HEK293 (cell line): ENCODE measurements around the gene NATD1.
A peak's percentile ranks its signal among the peaks of the same experiment; 100 is the strongest.

Source experiments
- CTCF ChIA-PET: fragments of 350-600 bp; formaldehyde crosslinking; extraction: SDS; loops from one replicate; lab custom pipeline; 2021; ENCODE audit warnings: antibody characterized with exemption; lab: Yijun Ruan, JAX
- POLR2A ChIA-PET: fragments of 300-600 bp; formaldehyde crosslinking; extraction: SDS; loops from one replicate; lab custom pipeline; 2020; ENCODE audit warnings: antibody characterized with exemption, inconsistent platforms; lab: Yijun Ruan, JAX
- H3K27ac ChIP-seq: fragments of 200-500 bp; sonication (Bioruptor generic); 2 replicates; pipeline ENCODE4 v1.5.1; 2014; ENCODE audit warnings: low read depth, low read length, control low read depth, inconsistent platforms; ENCODE audit errors: extremely low read depth
- H3K36me3 ChIP-seq, 2 experiments: fragments of 200-500 bp in 1 of 2; sonication (Bioruptor generic) in 1 of 2; 1 replicate in 1 of 2; 2 replicates in 1 of 2; pipeline ENCODE4 v1.5.1; 2014 to 2017; ENCODE audit warnings: inconsistent platforms in 2 of 2, low read length in 2 of 2; ENCODE audit not compliant: control insufficient read depth in 2 of 2, insufficient read depth in 1 of 2
- H3K4me1 ChIP-seq: fragments of 200-500 bp; sonication (Bioruptor generic); 2 replicates; pipeline ENCODE4 v1.5.1; 2014; ENCODE audit warnings: mild to moderate bottlenecking, low read length, inconsistent platforms; ENCODE audit not compliant: control insufficient read depth, insufficient read depth
- H3K4me3 ChIP-seq: 2 replicates; pipeline ENCODE4 v1.5.1; 2011; ENCODE audit warnings: low read depth, mild to moderate bottlenecking, control low read depth, low read length, moderate library complexity
- H3K9me3 ChIP-seq: fragments of 200-500 bp; sonication (Bioruptor generic); 2 replicates; pipeline ENCODE4 v1.5.1; 2014; ENCODE audit warnings: low read depth, low read length, inconsistent platforms; ENCODE audit not compliant: control insufficient read depth, insufficient read depth
- AEBP2 ChIP-seq: fragments of 450-650 bp; formaldehyde crosslinking; IDR thresholded peaks from 2 replicates; pipeline ENCODE4 v1.5.1; 2016; ENCODE audit warnings: missing biosample characterization, missing genetic modification characterization, borderline replicate concordance
- MEIS1 ChIP-seq: sonication (generic); formaldehyde crosslinking; IDR thresholded peaks from 2 replicates; pipeline ENCODE4 v1.8.1; 2022; ENCODE audit warnings: missing genetic modification reagents, mild to moderate bottlenecking, borderline replicate concordance
- OSR2 ChIP-seq: fragments of 450-650 bp; formaldehyde crosslinking; IDR thresholded peaks from 2 replicates; pipeline ENCODE4 v1.5.1; 2016; ENCODE audit warnings: missing biosample characterization, missing genetic modification characterization
- RBAK ChIP-seq: fragments of 450-650 bp; formaldehyde crosslinking; IDR thresholded peaks from 2 replicates; pipeline ENCODE4 v1.5.1; 2016; ENCODE audit warnings: missing biosample characterization, missing genetic modification characterization
- SCRT2 ChIP-seq: fragments of 450-650 bp; formaldehyde crosslinking; IDR thresholded peaks from 2 replicates; pipeline ENCODE4 v1.5.1; 2016; ENCODE audit warnings: missing biosample characterization, missing genetic modification characterization
- SP3 ChIP-seq: fragments of 450-650 bp; formaldehyde crosslinking; IDR thresholded peaks from 2 replicates; pipeline ENCODE4 v1.5.1; 2016; ENCODE audit warnings: missing biosample characterization, missing genetic modification characterization
- TRIM28 ChIP-seq: IDR thresholded peaks from 2 replicates; pipeline ENCODE4 v1.6.1; 2011; ENCODE audit warnings: low read length, control low read depth, borderline replicate concordance
- WT1 ChIP-seq: fragments of 450-650 bp; formaldehyde crosslinking; IDR thresholded peaks from 2 replicates; pipeline ENCODE4 v1.5.1; 2016; ENCODE audit warnings: missing biosample characterization, missing genetic modification characterization
- ZNF138 ChIP-seq: fragments of 450-650 bp; formaldehyde crosslinking; IDR thresholded peaks from 2 replicates; pipeline ENCODE4 v1.5.1; 2016; ENCODE audit warnings: missing biosample characterization, missing genetic modification characterization, borderline replicate concordance
- ZNF26 ChIP-seq: fragments of 450-650 bp; formaldehyde crosslinking; IDR thresholded peaks from 2 replicates; pipeline ENCODE4 v1.5.1; 2016; ENCODE audit warnings: missing biosample characterization, missing genetic modification characterization
- ZNF416 ChIP-seq: fragments of 450-650 bp; formaldehyde crosslinking; IDR thresholded peaks from 2 replicates; pipeline ENCODE4 v1.5.1; 2016; ENCODE audit warnings: missing biosample characterization, missing genetic modification characterization
- ZNF530 ChIP-seq: fragments of 450-650 bp; formaldehyde crosslinking; IDR thresholded peaks from 2 replicates; pipeline ENCODE4 v1.5.1; 2016; ENCODE audit warnings: low read depth, missing biosample characterization, missing genetic modification characterization
- ZNF548 ChIP-seq: fragments of 450-650 bp; formaldehyde crosslinking; IDR thresholded peaks from 2 replicates; pipeline ENCODE4 v1.5.1; 2016; ENCODE audit warnings: missing biosample characterization, missing genetic modification characterization
- ZNF623 ChIP-seq: fragments of 450-650 bp; formaldehyde crosslinking; IDR thresholded peaks from 2 replicates; pipeline ENCODE4 v1.5.1; 2016; ENCODE audit warnings: missing biosample characterization, missing genetic modification characterization
- ZNF654 ChIP-seq: fragments of 450-650 bp; formaldehyde crosslinking; IDR thresholded peaks from 2 replicates; pipeline ENCODE4 v1.5.1; 2016; ENCODE audit warnings: low read depth, missing biosample characterization, missing genetic modification characterization
- ZNF768 ChIP-seq: fragments of 450-650 bp; formaldehyde crosslinking; IDR thresholded peaks from 2 replicates; pipeline ENCODE4 v1.5.1; 2018; ENCODE audit warnings: missing biosample characterization, mild to moderate bottlenecking, missing genetic modification characterization
- ZSCAN23 ChIP-seq: fragments of 450-650 bp; formaldehyde crosslinking; IDR thresholded peaks from 2 replicates; pipeline ENCODE4 v1.5.1; 2016; ENCODE audit warnings: missing biosample characterization, missing genetic modification characterization
- TF ChIP-seq, protein P1 (sequence below): fragments of 450-650 bp; formaldehyde crosslinking; IDR thresholded peaks from 2 replicates; pipeline ENCODE4 v1.5.1; 2016; ENCODE audit warnings: missing biosample characterization, missing genetic modification characterization

NATD1 gene

DNA sequence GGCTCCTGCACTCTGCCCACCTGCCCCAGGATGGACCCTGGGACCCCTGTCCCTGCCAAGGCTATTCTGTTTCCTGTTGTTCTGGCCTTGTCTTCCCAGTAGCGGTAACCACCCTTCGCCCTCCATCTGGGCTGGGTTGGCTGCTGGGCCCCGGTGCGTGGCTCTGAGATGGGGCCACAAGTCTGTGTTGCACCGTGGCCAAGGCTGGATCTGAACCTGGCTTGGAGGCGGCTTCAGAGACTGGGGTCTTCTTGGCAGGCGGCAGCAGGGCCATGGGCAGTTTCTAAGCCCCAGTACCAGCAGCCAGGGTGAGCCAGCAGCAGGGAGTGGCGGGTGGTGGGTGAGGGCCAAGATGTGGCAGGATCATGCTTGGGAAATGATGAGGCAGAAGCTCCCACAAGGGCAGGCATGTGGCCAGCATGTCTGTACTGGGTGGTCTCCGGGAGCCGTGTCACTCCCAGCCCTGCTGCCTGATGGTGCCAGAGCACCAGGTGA, 43.9 kb upstream of the NATD1 start:
- no peak overlapping the region for H3K4me3 ChIP-seq
- ChIA-PET POLR2A (interaction anchor here (0.5 kb wide), 1 partner anchor 20 kb away, joined by 3 read pairs; no protein-coding TSS in a partner anchor), CTCF (no interaction called here)
- no peak for TF ChIP-seq ZNF416 (tag by site-specific recombination)
- no peak overlapping the region for H3K27ac ChIP-seq
- no peaks in the 10 kb centered on the region for H3K4me1 ChIP-seq
- peaks cover 10 to 70% of the 10 kb centered on the region in 2 experiments; a peak in 2 of 3 replicates for H3K36me3 ChIP-seq
- no peaks in the 10 kb centered on the region for H3K9me3 ChIP-seq

DNA sequence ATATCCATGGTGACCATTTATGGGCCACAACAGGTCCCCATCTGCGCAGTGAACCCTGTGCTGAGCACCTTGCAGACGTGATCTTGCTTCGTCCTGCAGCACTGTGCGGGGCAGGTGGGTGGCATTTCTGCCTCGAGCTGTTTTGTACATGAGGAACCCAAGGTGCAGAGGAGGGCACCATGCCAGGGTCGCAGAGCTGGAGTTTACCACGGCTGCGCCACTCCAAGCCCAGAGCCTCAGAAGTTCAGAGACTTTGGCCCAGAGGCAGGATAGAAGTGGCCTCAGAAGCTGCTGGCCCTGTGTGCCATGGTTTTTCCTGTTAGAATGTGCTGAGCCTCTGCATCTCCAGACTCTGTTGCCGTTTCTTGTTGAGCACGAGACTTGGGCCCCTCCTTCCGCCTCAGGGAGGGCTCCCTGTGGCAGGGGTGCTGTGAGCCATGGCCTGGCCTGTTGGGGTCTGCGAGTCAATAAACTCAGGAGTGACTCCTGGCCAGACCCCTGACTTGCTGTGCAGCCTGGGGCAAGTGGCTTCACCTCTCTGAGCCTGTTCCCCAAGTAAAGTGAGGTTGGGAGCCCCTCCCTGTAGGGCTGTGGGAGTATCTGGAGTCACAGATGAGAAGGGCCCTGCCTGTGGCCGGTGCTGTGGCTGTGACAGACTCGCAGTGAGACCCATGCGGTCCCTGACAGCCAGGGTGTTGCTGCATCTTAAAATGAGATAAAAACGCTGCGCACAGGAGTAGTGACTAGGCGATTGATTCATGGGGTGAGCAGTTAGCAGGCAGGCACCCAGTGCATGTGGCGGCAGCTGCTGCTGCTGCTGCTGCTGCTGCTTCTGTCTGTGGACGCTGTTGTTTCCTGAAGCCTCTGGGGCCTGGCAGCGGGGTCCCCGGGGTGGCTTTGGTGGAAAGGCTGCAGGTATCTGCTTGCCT, 43.2 kb upstream of the NATD1 start:
- H3K36me3 ChIP-seq = peaks cover 10 to 71% of the 10 kb centered on the region in 2 experiments; a peak in 2 of 3 replicates
- TF ChIP-seq ZNF768 (tag by site-specific recombination) (peak; percentile 96), OSR2 (peak; percentile 66), ZNF26 (tag by site-specific recombination) (no peak)
- H3K9me3 ChIP-seq = no peaks in the 10 kb centered on the region
- no peaks in the 10 kb centered on the region for H3K4me1 ChIP-seq
- H3K4me3 ChIP-seq = no peak overlapping the region
- CTCF ChIA-PET = no interaction called here
- no peak overlapping the region for H3K27ac ChIP-seq
- POLR2A ChIA-PET = interaction anchor here (1.7 kb wide), 1 partner anchor 10 kb away, joined by 4 read pairs; no protein-coding TSS in a partner anchor

DNA sequence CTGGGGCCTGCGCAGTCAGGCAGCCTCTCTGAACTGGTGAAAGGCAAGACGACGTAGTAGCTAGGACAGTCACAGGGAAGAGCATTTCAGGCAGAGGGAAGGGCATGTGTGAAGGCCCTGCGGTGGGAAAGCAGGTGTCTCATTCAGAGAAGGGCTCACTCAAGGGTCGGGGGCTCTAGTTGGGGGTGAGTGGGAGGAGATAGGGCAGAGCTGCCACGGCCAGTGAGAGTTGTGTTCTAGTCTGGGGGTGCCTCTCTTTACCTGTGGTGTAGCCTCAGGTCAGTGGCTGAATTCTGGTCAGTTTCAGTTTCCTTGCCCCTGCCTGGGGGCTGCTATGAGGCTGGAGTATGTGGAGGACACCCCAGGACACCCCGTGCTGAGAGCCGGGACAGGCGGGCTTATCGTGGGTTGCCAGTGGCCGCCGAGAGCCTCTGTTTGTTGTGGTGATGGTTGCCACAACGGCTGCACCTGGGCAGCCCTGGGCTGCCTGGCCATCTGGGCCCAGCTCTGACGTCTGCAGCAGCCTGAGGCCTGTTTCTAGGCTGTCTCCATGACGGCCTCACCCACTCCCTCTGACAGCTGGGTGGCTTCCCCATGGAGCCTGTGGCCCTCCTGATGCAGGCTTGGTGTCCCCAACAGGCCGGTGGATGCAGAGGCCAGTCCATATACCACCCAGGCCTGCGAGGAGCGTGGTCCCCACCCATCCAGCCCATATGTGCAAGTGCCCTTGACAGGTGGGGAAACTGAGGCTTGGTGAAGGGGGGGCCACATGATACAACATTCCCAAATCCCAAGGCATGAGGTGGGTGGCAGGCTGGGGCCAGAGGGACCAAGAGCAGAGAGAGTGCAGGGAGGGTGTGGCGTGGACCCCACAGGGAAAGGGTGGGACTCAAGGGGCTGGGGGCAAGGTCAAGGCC, 42.1 kb upstream of the NATD1 start:
- H3K9me3 ChIP-seq = no peaks in the 10 kb centered on the region
- TF ChIP-seq ZSCAN23 (tag by site-specific recombination) (no peak), WT1 (tag by site-specific recombination) (no peak), ZNF530 (tag by site-specific recombination) (no peak), ZNF623 (tag by site-specific recombination) (peak; percentile 66), MEIS1 (no peak), SCRT2 (tag by site-specific recombination) (0 out of 2 replicates have a peak, but pooled peaks have one; percentile 7), ZNF138 (tag by site-specific recombination) (no peak), AEBP2 (tag by site-specific recombination) (no peak), ZNF416 (tag by site-specific recombination) (no peak), ZNF548 (tag by site-specific recombination) (no peak), TRIM28 (no peak), RBAK (no peak), ZNF654 (tag by site-specific recombination) (no peak), SP3 (no peak)
- TF ChIP-seq, protein P1, sequence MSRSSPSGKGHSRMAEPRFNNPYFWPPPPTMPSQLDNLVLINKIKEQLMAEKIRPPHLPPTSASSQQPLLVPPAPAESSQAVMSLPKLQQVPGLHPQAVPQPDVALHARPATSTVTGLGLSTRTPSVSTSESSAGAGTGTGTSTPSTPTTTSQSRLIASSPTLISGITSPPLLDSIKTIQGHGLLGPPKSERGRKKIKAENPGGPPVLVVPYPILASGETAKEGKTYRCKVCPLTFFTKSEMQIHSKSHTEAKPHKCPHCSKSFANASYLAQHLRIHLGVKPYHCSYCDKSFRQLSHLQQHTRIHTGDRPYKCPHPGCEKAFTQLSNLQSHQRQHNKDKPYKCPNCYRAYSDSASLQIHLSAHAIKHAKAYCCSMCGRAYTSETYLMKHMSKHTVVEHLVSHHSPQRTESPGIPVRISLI (tag by site-specific recombination) = no peak
- no peak overlapping the region for H3K4me3 ChIP-seq
- 0 out of 2 replicates have a peak overlapping the region, but pooled peaks have one; percentile 8 for H3K27ac ChIP-seq
- ChIA-PET CTCF (interaction anchor here (0.6 kb wide), 1 partner anchor 10 kb away, joined by 3 read pairs; no protein-coding TSS in a partner anchor), POLR2A (interaction anchor here (1.7 kb wide), 1 partner anchor 9 kb away, joined by 4 read pairs; no protein-coding TSS in a partner anchor)
- no peaks in the 10 kb centered on the region for H3K4me1 ChIP-seq
- H3K36me3 ChIP-seq = peaks cover 16 to 68% of the 10 kb centered on the region in 2 experiments; a peak in 2 of 3 replicates
